HepG2 (cell line): ENCODE data around the gene CABP5. TPM values are rescaled to one million over a fixed set of nuclear protein-coding genes. Genes with fewer than 3 reads are reported as not detected.

Source experiments
- ATAC-seq: fragments of 200-7000 bp; cut with Tn5 transposase; 3 replicates; pipeline ENCODE4 v1.9.1; 2020; ENCODE audit warnings: mild to moderate bottlenecking, moderate library complexity
- BruUV-seq: library from RNA; stranded (reverse); fragments of 400-500 nt; replicated peaks from 2 replicates; lab custom pipeline; 2021; lab: Mats Ljungman, UMichigan
- CTCF ChIA-PET: fragments of 300-600 bp; formaldehyde crosslinking; extraction: SDS; loops from one replicate; lab custom pipeline; 2021; ENCODE audit warnings: low total read pairs, inconsistent platforms, low intra/inter-chr PET ratio; lab: Yijun Ruan, JAX
- POLR2A ChIA-PET: fragments of 350-600 bp; sonication (Branson Sonifier 250); formaldehyde crosslinking; loops from one replicate; lab custom pipeline; 2020; ENCODE audit warnings: antibody characterized with exemption, inconsistent platforms; lab: Yijun Ruan, JAX
- DNase-seq: peaks from one replicate; pipeline ENCODE4 v3.0.0-alpha.2; 2015; ENCODE audit warnings: low spot score
- FAIRE-seq: peaks from 3 replicates; lab custom pipeline; 2011; peaks lifted over from hg19 to GRCh38; lab: Jason Lieb, UNC
- H2AFZ ChIP-seq: one replicate; pipeline ENCODE4 v1.6.1; 2011; ENCODE audit warnings: low read length, inconsistent platforms
- H3K27ac ChIP-seq: fragments of 300-600 bp; 3 replicates; pipeline ENCODE4 v1.8.0; 2011; ENCODE audit warnings: mixed run types, mild to moderate bottlenecking, mixed read lengths, low read length, inconsistent platforms; ENCODE audit not compliant: insufficient read depth; ENCODE audit errors: extremely low read length
- H3K27me3 ChIP-seq, 2 experiments: fragments of 200-600 bp in 1 of 2; 2 replicates in 1 of 2; 3 replicates in 1 of 2; pipeline versions ENCODE4 v1.6.0 to v1.8.0; 2011; ENCODE audit warnings: low read length in 2 of 2, mild to moderate bottlenecking in 2 of 2, moderate library complexity in 2 of 2, inconsistent platforms in 1 of 2; ENCODE audit not compliant: insufficient read depth in 2 of 2, control insufficient read depth in 1 of 2
- H3K36me3 ChIP-seq, 2 experiments: fragments of 200-600 bp in 1 of 2; replicated peaks in 1 of 2; 2 replicates in 1 of 2; 3 replicates in 1 of 2; pipeline versions ENCODE4 v1.5.1 to v1.8.0; 2011; ENCODE audit warnings: low read length in 2 of 2, inconsistent platforms in 1 of 2; ENCODE audit not compliant: insufficient read depth in 2 of 2, control insufficient read depth in 1 of 2
- H3K4me1 ChIP-seq: 2 replicates; pipeline ENCODE4 v1.5.1; 2012; ENCODE audit warnings: low read length, inconsistent platforms; ENCODE audit not compliant: insufficient read depth
- H3K4me2 ChIP-seq: 2 replicates; pipeline ENCODE4 v1.6.0; 2011; ENCODE audit warnings: low read depth, low read length, inconsistent platforms
- H3K4me3 ChIP-seq, 3 experiments: fragments of 200-600 bp in 1 of 3; sonication (generic), shearing (Covaris generic) in 1 of 3; replicated peaks in 1 of 3; 2 replicates each; pipeline ENCODE4 v1.5.1; 2011 to 2016; ENCODE audit warnings: low read length in 3 of 3, inconsistent platforms in 2 of 3, low read depth in 2 of 3, mild to moderate bottlenecking in 2 of 3, control low read depth in 1 of 3, mixed read lengths in 1 of 3; ENCODE audit not compliant: insufficient read depth in 1 of 3
- H3K79me2 ChIP-seq: one replicate; pipeline ENCODE4 v1.6.1; 2011; ENCODE audit warnings: low read length, inconsistent platforms; ENCODE audit not compliant: insufficient read depth
- H3K9ac ChIP-seq: 2 replicates; pipeline ENCODE4 v1.6.0; 2011; ENCODE audit warnings: mild to moderate bottlenecking, low read depth, low read length, inconsistent platforms; ENCODE audit not compliant: insufficient read depth
- H3K9me3 ChIP-seq: 2 replicates; pipeline ENCODE4 v1.5.1; 2012; ENCODE audit warnings: mild to moderate bottlenecking, low read length
- H4K20me1 ChIP-seq: 2 replicates; pipeline ENCODE4 v1.6.0; 2011; ENCODE audit warnings: inconsistent platforms, mild to moderate bottlenecking, low read length, moderate library complexity; ENCODE audit not compliant: insufficient read depth
- BCL3 ChIP-seq: sonication (generic); formaldehyde crosslinking; IDR thresholded peaks from 2 replicates; pipeline ENCODE4 v1.5.1; 2020; ENCODE audit warnings: mild to moderate bottlenecking, missing genetic modification reagents, moderate library complexity
- E2F1 ChIP-seq: sonication (generic); formaldehyde crosslinking; IDR thresholded peaks from 2 replicates; pipeline ENCODE4 v1.5.0; 2020; ENCODE audit warnings: missing genetic modification reagents
- GMEB1 ChIP-seq: sonication (generic); formaldehyde crosslinking; IDR thresholded peaks from 2 replicates; pipeline ENCODE4 v1.5.1; 2020; ENCODE audit warnings: missing genetic modification reagents, mild to moderate bottlenecking, borderline replicate concordance
- IRF9 ChIP-seq: sonication (generic); formaldehyde crosslinking; IDR thresholded peaks from 2 replicates; pipeline ENCODE4 v1.8.0; 2022; ENCODE audit warnings: missing genetic modification reagents, mild to moderate bottlenecking, borderline replicate concordance
- MAFG ChIP-seq: sonication (generic); formaldehyde crosslinking; IDR thresholded peaks from 2 replicates; pipeline ENCODE4 v1.5.1; 2020; ENCODE audit warnings: mild to moderate bottlenecking, missing genetic modification reagents
- NBN ChIP-seq: fragments of 450-650 bp; conservative IDR thresholded peaks from 2 replicates; pipeline ENCODE4 v1.6.1; 2017
- PAX8 ChIP-seq: sonication (generic); formaldehyde crosslinking; IDR thresholded peaks from 2 replicates; pipeline ENCODE4 v1.8.0; 2022; ENCODE audit warnings: mild to moderate bottlenecking, missing genetic modification reagents, borderline replicate concordance
- RCOR2 ChIP-seq: IDR thresholded peaks from 2 replicates; pipeline ENCODE4 v1.6.1; 2016; ENCODE audit warnings: missing biosample characterization, missing genetic modification reagents
- REXO4 ChIP-seq: sonication (generic); formaldehyde crosslinking; IDR thresholded peaks from 2 replicates; pipeline ENCODE4 v1.8.0; 2022; ENCODE audit warnings: missing genetic modification reagents, mild to moderate bottlenecking, borderline replicate concordance
- SMYD3 ChIP-seq: sonication (generic); formaldehyde crosslinking; IDR thresholded peaks from 2 replicates; pipeline ENCODE4 v1.8.1; 2023; ENCODE audit warnings: mild to moderate bottlenecking, missing genetic modification reagents
- TCF12 ChIP-seq, 2 experiments: fragments of 450-650 bp in 1 of 2; sonication (generic) in 1 of 2; formaldehyde crosslinking in 1 of 2; IDR thresholded peaks; 2 replicates each; pipeline versions ENCODE4 v1.6.1 to v1.8.0; 2017 to 2022; ENCODE audit warnings: antibody characterized with exemption in 1 of 2, mild to moderate bottlenecking in 1 of 2, missing genetic modification reagents in 1 of 2, moderate library complexity in 1 of 2
- ZNF451 ChIP-seq: sonication (generic); formaldehyde crosslinking; IDR thresholded peaks from 2 replicates; pipeline ENCODE4 v1.5.0; 2020; ENCODE audit warnings: mild to moderate bottlenecking, missing genetic modification reagents
- ZNF484 ChIP-seq: sonication (generic); formaldehyde crosslinking; IDR thresholded peaks from 2 replicates; pipeline ENCODE4 v1.5.1; 2020; ENCODE audit warnings: mild to moderate bottlenecking, low read depth, missing genetic modification reagents, borderline replicate concordance
- ZNF563 ChIP-seq: sonication (generic); formaldehyde crosslinking; IDR thresholded peaks from 2 replicates; pipeline ENCODE4 v1.8.0; 2022; ENCODE audit warnings: mild to moderate bottlenecking, moderate library complexity, missing genetic modification reagents
- ZNF740 ChIP-seq: sonication (generic); formaldehyde crosslinking; IDR thresholded peaks from 2 replicates; pipeline ENCODE4 v1.4.0; 2020; ENCODE audit warnings: missing genetic modification reagents
- WGBS: methylation state at CpG from one replicate; pipeline ENCODE4 v1.1.6; 2017; ENCODE audit warnings: low lambda C conversion rate; 5-methylcytosine and 5-hydroxymethylcytosine counted together
- in situ Hi-C: cut with HindIII; loops from 2 replicates; pipeline ENCODE4 v1.10.0; 2017; ENCODE audit warnings: low pct_unique_long_range_greater_than_20kb; ENCODE audit not compliant: extremely low pct_ligation_motif_present
- intact Hi-C: fragments of 100-400 bp; cut with micrococcal nuclease; formaldehyde crosslinking; loops from one replicate; pipeline ENCODE4 v1.10.0; 2022; ENCODE audit not compliant: unreplicated experiment
- polyA plus RNA-seq, 8 experiments: library from polyadenylated mRNA; depleted of rRNA in 3 of 8; stranded (reverse) in 7 of 8; unstranded in 1 of 8; fragments of >200 nt; fragmentation: Illumina TruSeq in 4 of 8; extraction: Trizol in 4 of 8; gene quantifications; 2 replicates each; pipeline versions ENCODE4 v1.2.1 to v1.2.3, GENCODE V29; 2011 to 2016; ENCODE audit warnings: low read depth in 4 of 8, missing spikeins in 1 of 8, mixed read lengths in 1 of 8; ENCODE audit not compliant: insufficient read depth in 1 of 8
- total RNA-seq, 5 experiments: library from RNA; depleted of rRNA; stranded (reverse); fragments of >200 nt; fragmentation: Illumina TruSeq; extraction: Trizol; gene quantifications; 2 replicates each; pipeline ENCODE4 v1.2.3, GENCODE V29; 2016; ENCODE audit warnings: low read depth in 1 of 5

CABP5 gene
- total and polyA plus RNA-seq, 2 of the 13 experiments (the other 11 are each of a cell fraction or from before 2014, with no cell fraction given): not detected

- FAIRE-seq: no peak
- Histone ChIP-seq H3K9ac (no peak overlapping the region), H3K9me3 (no peaks in the 10 kb centered on the region), H2AFZ (no peak overlapping the region), H3K27ac (no peak overlapping the region), H3K79me2 (no peaks in the 10 kb centered on the region), H3K27me3 (peaks cover 0 to 4% of the 10 kb centered on the region in 2 experiments; a peak in 2 of 5 replicates), H3K4me1 (no peaks in the 10 kb centered on the region), H4K20me1 (no peaks in the 10 kb centered on the region), H3K4me3 (no peak overlapping the region), H3K36me3 (no peaks in the 10 kb centered on the region), H3K4me2 (no peak overlapping the region)
- no peak for DNase-seq
- ChIA-PET CTCF (no interaction called here), POLR2A (no interaction called here)
- no peak for ATAC-seq
- no TSS peak for BruUV-seq
- in situ Hi-C loops (no loop called here), intact Hi-C loops (no loop called here)
- WGBS: 9% methylated on average over 2 of the region's 5 CpGs
- TF ChIP-seq ZNF451 (CRISPR knock-in tag): no peak
- TF ChIP-seq ZNF740 (CRISPR knock-in tag): no peak
- no peak for TF ChIP-seq GMEB1 (CRISPR knock-in tag)
- TF ChIP-seq TCF12 (IDR thresholded peaks at IDR 0.05): no peak
- no peak for TF ChIP-seq TCF12 (CRISPR knock-in tag; IDR thresholded peaks at IDR 0.05)
- TF ChIP-seq REXO4 (CRISPR knock-in tag): no peak
- TF ChIP-seq PAX8 (CRISPR knock-in tag): no peak
- no peak for TF ChIP-seq RCOR2
- TF ChIP-seq IRF9 (CRISPR knock-in tag): no peak
- TF ChIP-seq MAFG: no peak
- no peak for TF ChIP-seq BCL3 (CRISPR knock-in tag)
- no peak for TF ChIP-seq E2F1 (CRISPR knock-in tag)
- no peak for TF ChIP-seq NBN
- TF ChIP-seq ZNF563 (CRISPR knock-in tag): no peak
- no peak for TF ChIP-seq SMYD3 (CRISPR knock-in tag)
- no peak for TF ChIP-seq ZNF484 (CRISPR knock-in tag)
Observed at GRCh38 chr19:48053856-48054255, 10.0 kb upstream of the CABP5 start.
